Fibroblast of pulmonary artery (primary cell): Measurements from ENCODE around the gene RPL10A.

Experiments used
- DNase-seq: peaks from one replicate; pipeline ENCODE4 v3.0.0-alpha.2; 2010; ENCODE audit warnings: low read depth
- H3K4me3 ChIP-seq: replicated peaks from 2 replicates; pipeline ENCODE4 v1.5.1; 2011; ENCODE audit warnings: low read depth, mild to moderate bottlenecking, control low read depth, low read length, moderate library complexity
- TF ChIP-seq, protein P1 (sequence below): IDR thresholded peaks from 2 replicates; pipeline ENCODE4 v1.5.1; 2011; ENCODE audit warnings: mild to moderate bottlenecking, control low read depth, low read length, inconsistent platforms; ENCODE audit errors: missing control alignments

Gene RPL10A

DNA sequence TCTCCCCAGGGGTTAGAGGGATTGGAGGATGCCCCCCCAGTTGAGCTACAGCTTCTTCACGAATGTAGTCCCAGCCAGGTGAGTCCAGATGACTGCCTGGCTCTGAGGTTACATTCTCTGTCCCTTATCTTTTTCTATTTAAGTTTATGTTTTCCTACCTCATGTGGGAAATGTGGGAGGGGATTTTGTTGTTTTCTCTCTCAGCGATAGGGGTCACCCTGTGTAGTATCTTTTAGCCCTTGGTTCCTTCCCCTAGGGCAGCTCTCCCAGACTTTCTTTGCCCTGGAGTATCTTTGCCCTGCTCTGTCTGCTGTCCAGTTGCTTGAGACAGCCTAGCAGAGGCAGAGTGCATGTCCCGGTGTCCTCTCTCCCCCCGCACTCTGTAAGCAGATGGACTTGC, 10.3 kb upstream of the RPL10A start:
- DNase-seq, result no peak
- H3K4me3 ChIP-seq, result no peak overlapping the region
- TF ChIP-seq, protein P1, sequence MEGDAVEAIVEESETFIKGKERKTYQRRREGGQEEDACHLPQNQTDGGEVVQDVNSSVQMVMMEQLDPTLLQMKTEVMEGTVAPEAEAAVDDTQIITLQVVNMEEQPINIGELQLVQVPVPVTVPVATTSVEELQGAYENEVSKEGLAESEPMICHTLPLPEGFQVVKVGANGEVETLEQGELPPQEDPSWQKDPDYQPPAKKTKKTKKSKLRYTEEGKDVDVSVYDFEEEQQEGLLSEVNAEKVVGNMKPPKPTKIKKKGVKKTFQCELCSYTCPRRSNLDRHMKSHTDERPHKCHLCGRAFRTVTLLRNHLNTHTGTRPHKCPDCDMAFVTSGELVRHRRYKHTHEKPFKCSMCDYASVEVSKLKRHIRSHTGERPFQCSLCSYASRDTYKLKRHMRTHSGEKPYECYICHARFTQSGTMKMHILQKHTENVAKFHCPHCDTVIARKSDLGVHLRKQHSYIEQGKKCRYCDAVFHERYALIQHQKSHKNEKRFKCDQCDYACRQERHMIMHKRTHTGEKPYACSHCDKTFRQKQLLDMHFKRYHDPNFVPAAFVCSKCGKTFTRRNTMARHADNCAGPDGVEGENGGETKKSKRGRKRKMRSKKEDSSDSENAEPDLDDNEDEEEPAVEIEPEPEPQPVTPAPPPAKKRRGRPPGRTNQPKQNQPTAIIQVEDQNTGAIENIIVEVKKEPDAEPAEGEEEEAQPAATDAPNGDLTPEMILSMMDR, result no peak

- DNase-seq, result no peak
- H3K4me3 ChIP-seq, result no peak overlapping the region
- TF ChIP-seq, protein P1, result no peak
Measured at GRCh38 chr6:35461270-35461669, 6.9 kb upstream of the RPL10A start.

- DNase-seq, result no peak
- H3K4me3 ChIP-seq, result no peak overlapping the region
- TF ChIP-seq, protein P1, result no peak
Measured at GRCh38 chr6:35463292-35463691, 4.9 kb upstream of the RPL10A start.

DNA sequence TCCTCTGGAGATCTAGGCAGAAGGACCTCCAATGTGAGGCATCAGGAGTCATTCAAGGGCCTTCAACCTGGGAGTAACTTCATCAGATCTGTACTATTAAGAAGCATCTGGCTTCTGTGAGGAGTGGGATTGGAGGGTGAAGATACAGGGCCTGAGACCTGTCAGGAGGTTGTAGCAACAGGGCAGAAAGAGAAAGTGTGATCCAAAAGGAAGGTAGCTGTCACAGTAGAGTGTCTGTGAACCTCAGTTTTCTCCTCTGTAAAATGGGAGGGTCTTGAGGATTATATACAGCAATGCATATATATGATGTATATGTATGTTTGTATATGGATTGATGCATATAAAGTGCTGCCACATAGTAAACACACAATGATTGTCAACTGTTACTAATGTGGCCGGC, 2.6 kb upstream of the RPL10A start:
- no peak overlapping the region for H3K4me3 ChIP-seq
- no peak for DNase-seq
- TF ChIP-seq, protein P1, result no peak

DNA sequence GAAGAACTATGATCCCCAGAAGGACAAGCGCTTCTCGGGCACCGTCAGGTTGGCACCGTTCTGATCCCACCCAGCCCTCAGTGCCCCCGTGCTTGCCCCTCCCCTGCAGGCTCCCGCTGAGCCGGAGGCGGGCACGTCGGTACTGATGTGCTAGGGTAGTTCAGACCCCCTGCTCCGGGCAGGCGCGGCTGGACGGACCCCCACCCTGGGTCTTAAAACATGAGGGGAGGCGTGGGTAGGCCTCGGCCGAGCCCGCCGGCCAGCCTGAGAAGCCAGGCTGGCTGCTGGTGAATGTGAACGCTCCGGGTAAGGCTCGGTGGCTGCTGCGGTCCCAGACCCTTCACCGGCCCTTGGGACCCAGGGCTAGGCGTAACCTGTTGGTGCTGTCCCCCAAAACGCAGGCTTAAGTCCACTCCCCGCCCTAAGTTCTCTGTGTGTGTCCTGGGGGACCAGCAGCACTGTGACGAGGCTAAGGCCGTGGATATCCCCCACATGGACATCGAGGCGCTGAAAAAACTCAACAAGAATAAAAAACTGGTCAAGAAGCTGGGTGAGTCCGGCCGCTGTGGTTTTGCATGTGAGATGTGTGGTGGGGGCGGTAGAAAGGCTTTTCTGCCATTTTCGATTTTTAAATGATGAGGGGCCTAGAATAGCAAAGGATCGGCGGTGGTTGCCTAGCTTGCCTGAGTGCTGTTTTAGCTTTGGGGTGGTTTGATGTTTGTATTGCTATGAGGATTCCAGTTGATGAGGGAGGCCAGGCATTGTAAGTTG, 964 bp downstream of the RPL10A start:
- no peak for DNase-seq
- H3K4me3 ChIP-seq, result peak overlapping the region; percentile 92
- TF ChIP-seq, protein P1, result no peak

- DNase-seq, result no peak
- H3K4me3 ChIP-seq, result peak overlapping the region; percentile 92
- TF ChIP-seq, protein P1, result no peak
Measured at GRCh38 chr6:35469751-35470662, 1.8 kb downstream of the RPL10A start.
